Panc1 (cell line): Measurements from ENCODE around the gene NDST1.
A peak's percentile ranks its signal among the peaks of the same experiment; 100 is the strongest.

Experiments
- CTCF ChIP-seq: fragments of 450-650 bp; IDR thresholded peaks from 2 replicates; pipeline ENCODE4 v1.5.1; 2017; ENCODE audit warnings: mild to moderate bottlenecking
- POLR2AphosphoS5 ChIP-seq: IDR thresholded peaks from 2 replicates; pipeline ENCODE4 v1.6.1; 2012; ENCODE audit warnings: mild to moderate bottlenecking, low read depth, low read length, moderate library complexity
- REST ChIP-seq, 2 experiments: IDR thresholded peaks; 2 replicates each; pipeline ENCODE4 v1.6.1; 2011 to 2012; ENCODE audit warnings: low read depth in 2 of 2, control low read depth in 1 of 2, low read length in 1 of 2, mild to moderate bottlenecking in 1 of 2, moderate library complexity in 1 of 2; ENCODE audit not compliant: insufficient read depth in 1 of 2
- SIN3A ChIP-seq: IDR thresholded peaks from 2 replicates; pipeline ENCODE4 v1.6.1; 2012; ENCODE audit warnings: low read depth, mild to moderate bottlenecking, low read length, moderate library complexity, borderline replicate concordance; ENCODE audit not compliant: insufficient read depth

- TF ChIP-seq CTCF: no peak
- peak; percentile 54; the same call in 1 of the 2 replicates for TF ChIP-seq POLR2AphosphoS5
- TF ChIP-seq REST (IDR thresholded peaks at IDR 0.05; ENCODE audit: insufficient read depth in 1 of 2, low read depth in 2 of 2, low read length in 1 of 2): no peak
- no peak for TF ChIP-seq SIN3A
Observed at GRCh38 chr5:150497274-150497988, 10.5 kb upstream of the NDST1 start.
